MCF 10A (cell line): Measurements from ENCODE around the gene IGFBP3. TPM values are rescaled to one million over a fixed set of nuclear protein-coding genes. Genes with fewer than 3 reads are reported as not detected.
A peak's percentile ranks its signal among the peaks of the same experiment; 100 is the strongest.

Experiments used
- Bru-seq: library from RNA; stranded (reverse); fragments of 400-500 nt; gene quantifications from one replicate; lab custom pipeline; 2021; lab: Mats Ljungman, UMichigan
- BruChase-seq, 2 experiments: library from RNA; stranded (reverse); fragments of 400-500 nt; gene quantifications; one replicate each; lab custom pipeline; 2021; lab: Mats Ljungman, UMichigan
- BruUV-seq: library from RNA; stranded (reverse); fragments of 400-500 nt; replicated peaks from 2 replicates; lab custom pipeline; 2021; lab: Mats Ljungman, UMichigan
- CTCF ChIA-PET: fragments of 300-600 bp; sonication (Branson Sonifier 250); formaldehyde crosslinking; extraction: SDS; loops from one replicate; lab custom pipeline; 2021; ENCODE audit warnings: antibody characterized with exemption, inconsistent platforms; lab: Yijun Ruan, JAX
- POLR2A ChIA-PET: fragments of 300-600, 350-650 bp; sonication (Branson Sonifier 250); formaldehyde crosslinking; extraction: SDS; loops from one replicate; lab custom pipeline; 2020; ENCODE audit warnings: antibody characterized with exemption, inconsistent platforms; lab: Yijun Ruan, JAX
- DNase-seq: peaks from one replicate; pipeline ENCODE4 v3.0.0-alpha.2; 2018; ENCODE audit not compliant: unreplicated experiment
- H3K27ac Mint-ChIP-seq: one replicate; pipeline ENCODE4 v1.8.0; 2022; ENCODE audit warnings: mild to moderate bottlenecking, low read depth, mixed read lengths; ENCODE audit not compliant: unreplicated experiment
- H3K27me3 Mint-ChIP-seq: one replicate; pipeline ENCODE4 v1.8.0; 2022; ENCODE audit warnings: mixed read lengths; ENCODE audit not compliant: insufficient read depth, unreplicated experiment
- H3K36me3 Mint-ChIP-seq: one replicate; pipeline ENCODE4 v1.8.0; 2022; ENCODE audit warnings: mild to moderate bottlenecking, moderate library complexity, mixed read lengths; ENCODE audit not compliant: insufficient read depth, unreplicated experiment
- H3K4me1 Mint-ChIP-seq: one replicate; pipeline ENCODE4 v1.8.0; 2022; ENCODE audit warnings: mixed read lengths; ENCODE audit not compliant: insufficient read depth, unreplicated experiment
- H3K4me3 Mint-ChIP-seq: one replicate; pipeline ENCODE4 v1.8.0; 2022; ENCODE audit warnings: mild to moderate bottlenecking, moderate library complexity, mixed read lengths; ENCODE audit not compliant: unreplicated experiment
- H3K9me3 Mint-ChIP-seq: one replicate; pipeline ENCODE4 v1.8.0; 2022; ENCODE audit warnings: mixed read lengths; ENCODE audit not compliant: unreplicated experiment
- CTCF ChIP-seq: fragments of 200-600 bp; IDR thresholded peaks from one replicate; pipeline ENCODE4 v1.8.0; 2022; ENCODE audit warnings: antibody characterized with exemption, mild to moderate bottlenecking; ENCODE audit not compliant: unreplicated experiment
- intact Hi-C: fragments of 100-400 bp; cut with micrococcal nuclease; formaldehyde crosslinking; loops from 2 replicates; pipeline ENCODE4 v1.14.1; 2022
- long read RNA-seq: library from polyadenylated mRNA; stranded (forward); transcript quantifications from one replicate; pipeline ENCODE4 v2.0.0, GENCODE V29; 2022
- total RNA-seq: library from RNA; stranded (reverse); gene quantifications from 2 replicates; pipeline ENCODE4 v1.2.3, GENCODE V29; 2022

Gene IGFBP3
- total RNA-seq (42.9 and 164 TPM in 2 replicates), Bru-seq, nascent RNA (percentile 91 among the genes with signal in this experiment), BruChase-seq, experiment 1, labeled RNA remaining after a 6-hour chase (percentile 98 among the genes with signal in this experiment), BruChase-seq, experiment 2, labeled RNA remaining after a 2-hour chase (percentile 91 among the genes with signal in this experiment)
- long read RNA-seq, transcript IGFBP3-201 (5 exons, 2,262 nt): major isoform, 109 of 118 reads
- long read RNA-seq, partial matches to known transcripts: 3 of 118 reads
- long read RNA-seq, other reads (novel, unspliced or antisense): 4 of 118 reads

GRCh38 chr7:45920502-45921380 is at the start of gene IGFBP3:
TSS of gene IGFBP3 (minus strand) at chr7:45921272. CDS start at chr7:45921140, 132 bp downstream.
- Mint-ChIP-seq H3K4me3 (peak within 1 kb of the TSS; percentile 74), H3K9me3 (no peaks in the 10 kb centered on the region), H3K36me3 (peaks cover 6% of the 10 kb centered on the region), H3K4me1 (peaks cover 45% of the 10 kb centered on the region), H3K27me3 (no peaks in the 10 kb centered on the region), H3K27ac (no peak within 1 kb of the TSS)
- BruUV-seq: no TSS peak
- intact Hi-C loops: loop anchor here (5.0 to 10.0 kb wide), 6 partner anchors 48 to 1182 kb away; partner anchors contain the start of gene CCDC201
- peak; percentile 43 for DNase-seq
- TF ChIP-seq CTCF: no peak
- ChIA-PET CTCF (interaction anchor here (0.6 to 11.5 kb wide), 11 partner anchors 15 to 1284 kb away, joined by 3 to 191 read pairs (median 3); no protein-coding TSS in a partner anchor), POLR2A (interaction anchor here (0.6 kb wide), 2 partner anchors 352 to 1022 kb away, joined by 3 read pairs; no protein-coding TSS in a partner anchor)

GRCh38 chr7:45970454-45970853 is 49.4 kb upstream of the IGFBP3 start:
- Mint-ChIP-seq H3K27me3 (no peaks in the 10 kb centered on the region), H3K27ac (no peak overlapping the region), H3K4me1 (no peaks in the 10 kb centered on the region), H3K4me3 (no peak overlapping the region), H3K9me3 (no peaks in the 10 kb centered on the region), H3K36me3 (no peaks in the 10 kb centered on the region)
- ChIA-PET POLR2A (no interaction called here), CTCF (interaction anchor here (0.6 to 2.1 kb wide), 2 partner anchors 9 to 48 kb away, joined by 3 to 8 read pairs; no protein-coding TSS in a partner anchor)
- DNase-seq: no peak
- intact Hi-C loops: no loop called here
- no peak for TF ChIP-seq CTCF
- no TSS peak for BruUV-seq

GRCh38 chr7:45969940-45970339 is 48.9 kb upstream of the IGFBP3 start:
- no TSS peak for BruUV-seq
- no peak for DNase-seq
- TF ChIP-seq CTCF: no peak
- Mint-ChIP-seq H3K4me3 (no peak overlapping the region), H3K9me3 (no peaks in the 10 kb centered on the region), H3K36me3 (no peaks in the 10 kb centered on the region), H3K27ac (no peak overlapping the region), H3K27me3 (no peaks in the 10 kb centered on the region), H3K4me1 (no peaks in the 10 kb centered on the region)
- intact Hi-C loops: no loop called here
- CTCF ChIA-PET: interaction anchor here (0.6 to 2.1 kb wide), 2 partner anchors 8 to 47 kb away, joined by 3 to 8 read pairs; no protein-coding TSS in a partner anchor
- POLR2A ChIA-PET: no interaction called here
